Left cardiac atrium (tissue), 4 donors: Measurements from ENCODE around the gene BICRA. TPM values are rescaled to one million over a fixed set of nuclear protein-coding genes. Genes with fewer than 3 reads are reported as not detected.
A peak's percentile ranks its signal among the peaks of the same experiment; 100 is the strongest.
"Not testable (repeated sequence)": the region's sequence is repeated elsewhere in the genome, so short reads cannot be mapped to it uniquely, and the experiment has no call there.

ENCODE experiments used
- ATAC-seq, 2 donors: fragments of 200-7000 bp; cut with Tn5 transposase; one replicate each; pipeline ENCODE4 v1.9.1; 2020; ENCODE audit warnings: mild to moderate bottlenecking in 2 of 2, moderate library complexity in 2 of 2
- DNase-seq: peaks from one replicate; pipeline ENCODE4 v3.0.0-alpha.2; 2020
- intact Hi-C, 2 donors: fragments of 100-400 bp; cut with DNase I; formaldehyde crosslinking; loops; one replicate each; pipeline versions ENCODE4 v1.14.1 to v1.15.1; 2022 to 2023
- total RNA-seq, 2 donors: library from RNA; stranded (reverse); fragmentation: NEBNext Ultra II Directional; extraction: Animal tissue kit (Norgen Biotek cat#: 25700); gene quantifications; one replicate each; pipeline ENCODE4 v1.2.1, GENCODE V29; 2021
- donor health status: DM: no; HTN: yes; CAD: no.
- donor health status: DM: no; HTN: yes; CAD: no; lungs with severe emphysema.
- donor health status: DM: yes; HTN: yes; CAD: no.
- donor health status: Dilated cardiomyopathy.

Gene BICRA
- total RNA-seq, 2 donors from 2014 or later = 7.2 to 11.6 TPM

DNA sequence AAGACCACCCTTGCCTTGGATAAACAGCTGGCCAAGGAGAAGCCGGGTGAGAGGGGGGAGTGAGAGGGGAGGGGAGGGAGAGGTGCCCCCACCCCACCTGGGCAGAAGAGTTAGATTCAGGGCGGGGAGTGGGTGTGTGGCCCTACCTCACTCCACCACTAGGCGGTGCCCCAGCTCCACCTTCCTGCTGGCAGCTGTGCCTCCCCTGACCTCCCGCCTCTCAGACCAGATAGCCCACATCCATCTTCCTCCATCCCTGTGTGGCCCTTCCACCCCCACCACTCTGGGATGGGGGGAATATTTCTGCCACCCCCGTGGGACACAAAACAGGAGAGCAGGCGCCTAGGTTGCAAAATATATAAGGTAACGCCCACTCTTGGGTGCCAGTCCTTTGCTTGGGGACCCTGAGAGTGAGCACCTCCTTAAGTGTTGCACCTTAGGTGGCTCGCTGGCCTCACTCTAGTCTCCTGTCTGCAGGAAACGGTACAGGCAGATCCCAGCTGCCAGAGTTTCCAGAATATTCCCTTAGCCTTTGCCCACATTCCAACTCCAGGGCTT, 90.5 kb downstream of the BICRA start:
- ATAC-seq (peak; percentile 46 to 54), DNase-seq (peak; percentile 52)
- intact Hi-C loops = loop anchor here (2.0 to 5.0 kb wide), 2 partner anchors 177 to 263 kb away; no protein-coding TSS in a partner anchor

DNA sequence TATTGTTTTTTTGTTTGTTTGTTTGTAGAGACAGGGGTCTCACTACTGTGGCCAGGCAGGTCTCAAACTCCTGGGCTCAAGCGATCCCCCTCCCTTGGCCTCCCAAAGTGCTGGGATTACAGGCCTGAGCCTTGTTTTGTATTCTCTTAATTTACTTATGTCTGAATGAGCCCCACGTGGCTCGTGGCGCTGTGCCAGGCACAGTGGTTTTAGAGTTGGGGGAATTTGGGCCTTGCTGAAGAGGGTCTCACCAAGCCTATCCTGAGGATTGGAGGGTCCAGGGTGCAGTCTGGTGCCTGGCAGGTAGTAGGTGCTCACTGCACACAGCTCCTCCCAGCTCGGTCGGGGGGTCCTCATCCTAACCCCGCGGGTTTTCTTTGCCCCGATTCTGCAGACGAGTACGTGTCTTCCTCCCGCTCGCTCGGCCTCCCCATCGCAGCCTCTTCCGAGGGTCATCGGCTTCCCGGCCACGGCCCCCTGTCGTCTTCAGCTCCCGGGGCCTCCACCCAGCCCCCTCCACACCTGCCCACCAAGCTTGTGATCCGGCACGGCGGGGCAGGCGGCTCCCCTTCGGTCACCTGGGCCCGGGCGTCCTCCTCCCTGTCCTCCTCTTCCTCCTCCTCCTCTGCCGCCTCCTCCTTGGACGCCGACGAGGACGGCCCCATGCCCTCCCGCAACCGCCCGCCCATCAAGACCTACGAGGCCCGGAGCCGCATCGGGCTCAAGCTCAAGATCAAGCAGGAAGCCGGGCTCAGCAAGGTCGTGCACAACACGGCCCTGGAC, 92.2 kb downstream of the BICRA start:
- no peak for ATAC-seq
- no peak for DNase-seq
- intact Hi-C loops = loop anchor here in 1 of 2 donors (10.0 kb wide), 1 partner anchor 406 kb away; no protein-coding TSS in a partner anchor

DNA sequence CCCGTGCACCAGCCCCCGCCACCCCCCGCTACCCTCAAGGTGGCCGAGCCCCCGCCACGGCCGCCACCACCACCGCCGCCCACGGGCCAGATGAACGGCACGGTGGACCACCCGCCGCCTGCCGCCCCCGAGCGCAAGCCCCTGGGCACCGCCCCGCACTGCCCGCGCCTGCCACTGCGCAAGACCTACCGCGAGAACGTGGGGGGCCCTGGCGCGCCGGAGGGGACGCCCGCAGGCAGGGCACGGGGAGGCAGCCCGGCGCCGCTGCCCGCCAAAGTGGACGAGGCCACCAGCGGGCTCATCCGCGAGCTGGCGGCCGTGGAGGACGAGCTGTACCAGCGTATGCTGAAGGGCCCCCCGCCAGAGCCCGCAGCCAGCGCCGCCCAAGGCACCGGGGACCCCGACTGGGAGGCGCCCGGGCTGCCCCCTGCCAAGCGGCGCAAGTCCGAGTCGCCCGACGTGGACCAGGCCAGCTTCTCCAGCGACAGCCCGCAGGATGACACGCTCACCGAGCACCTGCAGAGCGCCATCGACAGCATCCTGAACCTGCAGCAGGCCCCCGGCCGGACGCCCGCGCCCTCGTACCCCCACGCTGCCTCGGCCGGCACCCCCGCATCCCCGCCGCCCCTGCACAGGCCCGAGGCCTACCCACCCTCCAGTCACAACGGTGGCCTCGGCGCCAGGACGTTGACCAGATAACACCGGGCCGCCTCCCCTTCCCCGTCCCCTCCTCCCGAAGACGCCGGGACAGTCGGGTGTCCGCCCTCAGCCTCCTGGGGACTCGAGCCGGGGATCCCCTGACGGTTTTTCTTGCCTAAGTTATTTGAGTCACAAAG, 93.0 kb downstream of the BICRA start:
- DNase-seq = no peak
- no peak for ATAC-seq
- intact Hi-C loops = loop anchor here in 1 of 2 donors (10.0 kb wide), 1 partner anchor 407 kb away; no protein-coding TSS in a partner anchor

- ATAC-seq = no peak
- intact Hi-C loops = loop anchor here in 1 of 2 donors (10.0 kb wide), 1 partner anchor 408 kb away; no protein-coding TSS in a partner anchor
These were observed 93.7 kb downstream of the BICRA start for GRCh38 chr19:47702671-47703070.

DNA sequence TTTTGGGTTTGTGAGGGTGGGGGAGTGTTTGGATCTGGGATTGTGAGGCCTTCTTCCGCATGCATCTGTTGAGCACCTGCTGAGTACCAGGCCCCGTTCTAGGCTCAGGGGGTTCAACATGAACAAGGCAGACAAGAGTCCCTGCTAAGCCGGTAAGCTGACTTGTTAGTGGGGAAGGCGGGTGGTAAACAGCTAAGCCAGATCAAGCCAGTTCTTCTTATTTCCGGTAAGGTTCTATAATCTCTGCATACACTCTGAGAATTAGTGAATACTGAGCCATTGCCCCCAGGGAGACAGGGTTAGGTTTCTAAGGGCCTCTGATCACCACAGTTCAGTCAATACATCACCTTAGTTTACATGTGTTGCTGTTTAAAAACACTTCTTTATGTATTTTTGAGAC, 94.4 kb downstream of the BICRA start:
- DNase-seq (no peak), ATAC-seq (no peak)
- intact Hi-C loops = loop anchor here in 1 of 2 donors (10.0 kb wide), 1 partner anchor 408 kb away; no protein-coding TSS in a partner anchor

More at GRCh38 chr19:47702671-47703070, 93.7 kb downstream of the BICRA start:
- no peak for DNase-seq

DNA sequence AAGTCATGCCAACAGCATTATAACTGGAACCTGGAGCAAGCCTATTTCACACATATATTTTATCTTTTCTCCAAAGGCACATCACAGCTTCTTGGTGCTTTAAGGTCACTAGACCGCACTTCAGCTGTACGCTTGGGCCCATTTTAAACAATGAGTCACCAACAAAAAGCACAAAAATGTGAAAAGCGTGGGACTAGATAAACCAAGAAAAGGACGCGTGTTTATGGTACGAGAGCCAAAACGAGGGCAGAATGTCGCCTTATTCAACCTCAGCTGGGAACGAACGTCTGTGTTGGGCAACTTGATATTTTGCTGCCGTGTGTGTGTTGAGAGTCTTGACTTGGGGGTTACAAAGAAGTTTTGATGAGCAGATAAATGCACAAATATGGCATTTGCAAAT, 95.1 kb downstream of the BICRA start:
- intact Hi-C loops = loop anchor here in 1 of 2 donors (10.0 kb wide), 1 partner anchor 409 kb away; no protein-coding TSS in a partner anchor
- no peak for DNase-seq
- ATAC-seq = no peak

- no peak for DNase-seq
- intact Hi-C loops = loop anchor here in 1 of 2 donors (5.0 to 10.0 kb wide), 2 partner anchors 78 to 410 kb away; no protein-coding TSS in a partner anchor
- ATAC-seq = no peak
These were observed 95.7 kb downstream of the BICRA start for GRCh38 chr19:47704656-47705055.

DNA sequence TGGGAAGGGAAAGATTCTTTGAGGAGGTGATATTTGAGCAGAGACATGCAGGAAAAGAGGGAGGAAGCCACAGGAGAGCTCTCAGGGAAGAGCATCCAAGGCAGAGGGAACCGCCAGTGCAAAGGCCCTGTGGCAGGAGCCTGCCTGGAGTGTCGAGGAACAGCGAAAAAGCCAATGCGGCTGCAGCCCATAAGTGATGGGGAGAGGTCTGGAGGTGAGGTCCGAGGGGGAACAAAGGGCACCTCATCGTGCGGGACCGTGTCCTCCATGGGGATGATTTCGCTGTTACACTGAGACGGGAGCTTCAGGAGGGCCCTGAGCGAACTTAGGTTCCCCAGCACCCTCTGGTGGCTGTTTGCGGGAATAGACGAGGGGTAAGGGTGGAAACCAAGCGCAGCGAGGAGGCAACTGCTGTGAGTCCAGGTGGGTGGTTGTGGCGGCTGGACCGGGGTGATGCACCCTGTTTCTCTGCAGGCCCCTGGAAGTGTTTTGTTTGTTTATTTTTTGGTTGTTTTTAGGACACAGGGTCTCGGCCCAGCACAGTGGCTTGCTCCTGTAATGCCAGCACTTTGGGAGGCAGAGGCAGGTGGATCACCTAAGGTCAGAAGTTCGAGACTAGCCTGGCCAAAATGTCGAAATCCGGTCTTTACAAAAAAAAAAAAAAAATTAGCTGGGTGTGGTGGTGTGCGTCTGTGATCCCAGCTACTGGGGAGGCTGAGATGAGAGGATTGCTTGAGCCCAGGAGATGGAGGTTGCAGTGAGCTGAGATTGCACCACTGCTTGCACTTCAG, 98.4 kb downstream of the BICRA start:
- DNase-seq = peak; percentile 75
- ATAC-seq = peak; percentile 85 to 87
- intact Hi-C loops = loop anchor here in 1 of 2 donors (2.0 to 10.0 kb wide), 3 partner anchors 75 to 413 kb away; no protein-coding TSS in a partner anchor

DNA sequence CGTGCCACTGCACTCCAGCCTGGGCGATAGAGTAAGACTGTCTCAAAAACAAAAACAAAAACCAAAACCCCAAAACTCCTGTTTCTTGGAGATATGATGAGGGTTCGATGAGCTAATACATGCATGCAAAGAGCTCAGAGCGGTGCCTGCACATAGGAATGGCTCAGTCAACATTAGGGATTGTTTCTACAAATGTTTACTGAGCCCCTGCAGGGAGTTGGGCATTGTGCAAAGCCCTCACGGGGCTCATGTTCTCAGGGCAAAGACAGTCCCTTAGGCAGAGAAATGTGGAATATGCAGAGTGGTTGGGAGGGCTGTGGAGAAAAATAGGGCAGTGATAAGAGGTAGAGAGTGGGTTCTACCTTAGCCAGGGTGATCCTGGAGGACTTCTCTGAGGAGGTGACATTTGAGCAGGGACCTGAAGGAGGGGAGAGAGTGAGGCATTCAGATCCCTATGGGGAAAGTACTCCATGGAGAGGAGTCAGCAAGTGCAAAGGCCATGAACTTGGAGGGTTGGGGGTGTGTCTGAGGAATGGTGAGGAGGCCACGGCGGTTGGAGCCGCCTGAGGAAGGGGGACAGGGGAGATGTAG, 102.8 kb downstream of the BICRA start:
- intact Hi-C loops = no loop called here
- DNase-seq (no peak), ATAC-seq (no peak)

DNA sequence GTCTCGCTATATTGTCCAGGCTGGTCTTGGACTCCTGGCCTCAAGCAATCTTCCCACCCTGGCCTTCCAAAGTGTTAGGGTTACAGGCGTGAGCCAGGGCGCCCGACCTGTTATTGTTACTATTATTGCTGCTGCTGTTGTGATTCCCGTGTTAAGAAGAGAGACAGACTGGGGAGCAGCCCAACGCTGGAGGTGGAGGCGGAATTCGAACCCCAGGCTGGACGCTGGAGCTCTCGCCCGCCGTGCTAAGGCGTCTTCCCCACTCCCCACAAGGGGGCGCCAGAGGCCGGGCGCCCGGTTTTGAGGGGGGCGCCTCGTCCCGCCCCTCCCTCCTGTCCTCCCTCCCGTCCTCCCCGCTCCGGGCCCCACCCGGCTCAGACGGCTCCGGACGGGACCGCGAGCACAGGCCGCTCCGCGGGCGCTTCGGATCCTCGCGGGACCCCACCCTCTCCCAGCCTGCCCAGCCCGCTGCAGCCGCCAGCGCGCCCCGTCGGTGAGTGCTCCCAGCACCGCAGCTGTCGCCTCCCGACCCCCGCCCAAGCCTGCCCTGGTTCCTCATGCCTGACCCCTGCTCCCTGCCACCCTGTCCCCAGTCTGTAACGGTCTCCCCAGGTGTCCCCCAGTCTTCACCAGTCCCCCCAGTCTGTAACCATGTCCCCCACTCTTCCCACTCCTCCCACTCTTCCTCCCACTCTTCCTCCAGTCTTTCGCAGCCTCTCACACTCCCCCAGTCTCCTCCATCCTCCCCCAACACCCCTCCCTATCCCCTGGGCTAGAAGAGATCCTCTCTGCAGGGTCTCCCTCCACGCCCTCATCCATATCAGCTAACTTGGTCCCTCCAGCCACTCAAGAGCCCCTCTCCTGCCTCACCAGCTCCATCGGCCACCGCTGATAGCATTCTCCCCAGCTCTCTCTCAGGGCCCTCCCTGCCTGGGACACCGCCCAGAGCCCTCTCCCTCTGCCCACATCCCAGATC, 104.4 kb downstream of the BICRA start, which contains the start of gene EHD2:
Gene EHD2 (plus strand): TSS at position 377 of the 976 bp plus-strand sequence. CDS start 3,191 bp downstream, outside the sequence.
- intact Hi-C loops = loop anchor here in 1 of 2 donors (1.0 kb wide), 1 partner anchor 30 kb away; no protein-coding TSS in a partner anchor
- peak; percentile 94 to 96 for ATAC-seq
- DNase-seq = peak; percentile 80

- intact Hi-C loops = no loop called here
- ATAC-seq (no peak), DNase-seq (no peak)
These were observed 105.4 kb downstream of the BICRA start for GRCh38 chr19:47714339-47714738.

DNA sequence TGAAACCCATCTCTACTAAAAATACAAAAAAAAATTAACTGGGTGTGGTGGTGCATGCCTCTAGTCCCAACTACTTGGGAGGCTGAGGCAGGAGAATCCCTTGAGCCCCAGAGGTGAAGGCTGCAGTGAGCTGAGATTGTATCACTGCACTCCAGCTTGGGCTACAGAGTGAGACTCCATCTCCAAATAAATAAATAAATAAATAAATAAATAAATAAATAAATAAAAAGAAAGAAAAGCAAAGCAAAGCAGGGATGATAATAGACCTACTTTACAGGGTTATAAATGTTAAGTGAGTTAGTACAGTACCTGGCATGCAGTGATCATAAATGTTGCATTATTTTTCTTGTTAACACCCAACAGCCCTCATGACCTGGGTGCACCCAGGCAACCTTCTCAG, 105.9 kb downstream of the BICRA start:
- ATAC-seq, intact Hi-C loops, DNase-seq: not testable (repeated sequence)

DNA sequence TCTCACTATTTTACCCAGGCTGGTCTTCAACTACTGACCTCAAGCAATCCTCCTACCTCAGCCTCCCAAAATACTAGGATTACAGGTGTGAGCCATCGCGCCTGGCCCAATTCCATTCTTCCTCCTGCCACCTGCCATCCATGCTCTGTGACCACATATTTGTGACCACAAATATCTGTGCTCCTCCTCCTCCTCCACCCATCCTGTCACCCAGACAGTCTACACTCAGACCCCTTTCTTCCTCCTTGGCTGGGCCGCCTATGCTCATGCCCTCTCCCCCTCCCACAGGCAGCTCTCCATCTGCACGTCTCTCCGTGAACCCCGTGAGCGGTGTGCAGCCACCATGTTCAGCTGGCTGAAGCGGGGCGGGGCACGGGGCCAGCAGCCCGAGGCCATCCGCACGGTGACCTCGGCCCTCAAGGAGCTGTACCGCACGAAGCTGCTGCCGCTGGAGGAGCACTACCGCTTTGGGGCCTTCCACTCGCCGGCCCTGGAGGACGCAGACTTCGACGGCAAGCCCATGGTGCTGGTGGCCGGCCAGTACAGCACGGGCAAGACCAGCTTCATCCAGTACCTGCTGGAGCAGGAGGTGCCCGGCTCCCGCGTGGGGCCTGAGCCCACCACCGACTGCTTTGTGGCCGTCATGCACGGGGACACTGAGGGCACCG, 107.5 kb downstream of the BICRA start:
- DNase-seq = no peak
- intact Hi-C loops = no loop called here
- ATAC-seq = no peak

GRCh38 chr19:47718415-47719046, 109.6 kb downstream of the BICRA start:
- DNase-seq, ATAC-seq, intact Hi-C loops: not testable (repeated sequence)

GRCh38 chr19:47719047-47719859, 110.3 kb downstream of the BICRA start:
- intact Hi-C loops = no loop called here

More at GRCh38 chr19:47719047-47719859, 110.3 kb downstream of the BICRA start:
- ATAC-seq (peak; percentile 82 to 83), DNase-seq (peak; percentile 90)
